MM.1S (cell line): ENCODE results near the gene SCAI.

Experiments
- DNase-seq: peaks from one replicate; pipeline ENCODE4 v3.0.0-alpha.2; 2015
- H2AFZ ChIP-seq: fragments of 300-600 bp; sonication (generic); 2 replicates; pipeline ENCODE4 v1.6.0; 2016; ENCODE audit warnings: antibody characterized with exemption, low read length
- H3F3A ChIP-seq: fragments of 300-600 bp; sonication (generic); 2 replicates; pipeline ENCODE4 v1.6.1; 2016; ENCODE audit warnings: mild to moderate bottlenecking, antibody characterized with exemption, low read length, moderate library complexity, mixed read lengths; ENCODE audit not compliant: insufficient read depth
- H3K27ac ChIP-seq: fragments of 300-600 bp; sonication (generic); 2 replicates; pipeline ENCODE4 v1.5.1; 2016; ENCODE audit warnings: mild to moderate bottlenecking, low read length
- H3K27me3 ChIP-seq: fragments of 300-600 bp; sonication (generic); replicated peaks from 2 replicates; pipeline ENCODE4 v1.6.0; 2016; ENCODE audit warnings: low read length; ENCODE audit not compliant: insufficient read depth
- H3K36me3 ChIP-seq: fragments of 300-600 bp; sonication (generic); replicated peaks from 2 replicates; pipeline ENCODE4 v1.6.1; 2016; ENCODE audit warnings: mild to moderate bottlenecking, low read length, mixed read lengths; ENCODE audit not compliant: insufficient read depth
- H3K4me1 ChIP-seq: fragments of 300-600 bp; sonication (generic); 2 replicates; pipeline ENCODE4 v1.6.1; 2016; ENCODE audit warnings: low read length, mixed read lengths
- H3K4me2 ChIP-seq: fragments of 300-600 bp; sonication (generic); 2 replicates; pipeline ENCODE4 v1.6.0; 2016; ENCODE audit warnings: low read depth, low read length
- H3K4me3 ChIP-seq: fragments of 300-600 bp; sonication (generic); 2 replicates; pipeline ENCODE4 v1.5.1; 2016; ENCODE audit warnings: low read length, mixed read lengths
- H3K79me2 ChIP-seq: fragments of 300-600 bp; sonication (generic); 2 replicates; pipeline ENCODE4 v1.6.1; 2016; ENCODE audit warnings: mixed run types, low read length, mixed read lengths
- H3K9ac ChIP-seq: fragments of 300-600 bp; sonication (generic); 2 replicates; pipeline ENCODE4 v1.6.1; 2016; ENCODE audit warnings: low read length, mixed read lengths
- H3K9me2 ChIP-seq: fragments of 300-600 bp; sonication (generic); replicated peaks from 2 replicates; pipeline ENCODE4 v1.6.1; 2016; ENCODE audit warnings: mild to moderate bottlenecking, low read length, mixed read lengths; ENCODE audit not compliant: insufficient read depth
- H3K9me3 ChIP-seq: fragments of 300-600 bp; sonication (generic); replicated peaks from 2 replicates; pipeline ENCODE4 v1.6.1; 2016; ENCODE audit warnings: mild to moderate bottlenecking, low read length, mixed read lengths; ENCODE audit not compliant: insufficient read depth
- H4K20me1 ChIP-seq: fragments of 300-600 bp; sonication (generic); 2 replicates; pipeline ENCODE4 v1.6.1; 2016; ENCODE audit warnings: mild to moderate bottlenecking, low read length, moderate library complexity, mixed read lengths; ENCODE audit not compliant: insufficient read depth
- EZH2 ChIP-seq: fragments of 300-600 bp; sonication (generic); optimal IDR thresholded peaks from 2 replicates; pipeline ENCODE3; 2017; ENCODE audit warnings: low read depth, mild to moderate bottlenecking, antibody characterized with exemption, low read length, mixed read lengths
- EZH2phosphoT487 ChIP-seq: fragments of 300-600 bp; sonication (generic); IDR thresholded peaks from 2 replicates; pipeline ENCODE4 v1.6.1; 2018; ENCODE audit warnings: antibody characterized with exemption, low read length
- TF ChIP-seq, protein P1 (sequence below): fragments of 300-600 bp; sonication (generic); IDR thresholded peaks from 2 replicates; pipeline ENCODE4 v1.5.1; 2016; ENCODE audit warnings: antibody characterized with exemption, low read length, mixed read lengths

Gene SCAI

GRCh38 chr9:125131778-125132177 is 11.6 kb downstream of the SCAI start:
- no peaks in the 10 kb centered on the region for H3K4me1 ChIP-seq
- no peak overlapping the region for H3K27ac ChIP-seq
- no peaks in the 10 kb centered on the region for H3K9me2 ChIP-seq
- no peak overlapping the region for H3K4me2 ChIP-seq
- no peak overlapping the region for H2AFZ ChIP-seq
- H3K9ac ChIP-seq, result no peak overlapping the region
- H3K36me3 ChIP-seq, result no peaks in the 10 kb centered on the region
- peaks cover 14% of the 10 kb centered on the region; the same call in 1 of the 2 replicates for H3K79me2 ChIP-seq
- H4K20me1 ChIP-seq, result no peaks in the 10 kb centered on the region
- H3K27me3 ChIP-seq, result no peaks in the 10 kb centered on the region
- DNase-seq, result no peak
- no peak overlapping the region for H3K4me3 ChIP-seq
- TF ChIP-seq, protein P1, sequence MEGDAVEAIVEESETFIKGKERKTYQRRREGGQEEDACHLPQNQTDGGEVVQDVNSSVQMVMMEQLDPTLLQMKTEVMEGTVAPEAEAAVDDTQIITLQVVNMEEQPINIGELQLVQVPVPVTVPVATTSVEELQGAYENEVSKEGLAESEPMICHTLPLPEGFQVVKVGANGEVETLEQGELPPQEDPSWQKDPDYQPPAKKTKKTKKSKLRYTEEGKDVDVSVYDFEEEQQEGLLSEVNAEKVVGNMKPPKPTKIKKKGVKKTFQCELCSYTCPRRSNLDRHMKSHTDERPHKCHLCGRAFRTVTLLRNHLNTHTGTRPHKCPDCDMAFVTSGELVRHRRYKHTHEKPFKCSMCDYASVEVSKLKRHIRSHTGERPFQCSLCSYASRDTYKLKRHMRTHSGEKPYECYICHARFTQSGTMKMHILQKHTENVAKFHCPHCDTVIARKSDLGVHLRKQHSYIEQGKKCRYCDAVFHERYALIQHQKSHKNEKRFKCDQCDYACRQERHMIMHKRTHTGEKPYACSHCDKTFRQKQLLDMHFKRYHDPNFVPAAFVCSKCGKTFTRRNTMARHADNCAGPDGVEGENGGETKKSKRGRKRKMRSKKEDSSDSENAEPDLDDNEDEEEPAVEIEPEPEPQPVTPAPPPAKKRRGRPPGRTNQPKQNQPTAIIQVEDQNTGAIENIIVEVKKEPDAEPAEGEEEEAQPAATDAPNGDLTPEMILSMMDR, result no peak
- TF ChIP-seq EZH2phosphoT487 (no peak), EZH2 (no peak)
- no peaks in the 10 kb centered on the region for H3F3A ChIP-seq
- H3K9me3 ChIP-seq, result no peaks in the 10 kb centered on the region

DNA sequence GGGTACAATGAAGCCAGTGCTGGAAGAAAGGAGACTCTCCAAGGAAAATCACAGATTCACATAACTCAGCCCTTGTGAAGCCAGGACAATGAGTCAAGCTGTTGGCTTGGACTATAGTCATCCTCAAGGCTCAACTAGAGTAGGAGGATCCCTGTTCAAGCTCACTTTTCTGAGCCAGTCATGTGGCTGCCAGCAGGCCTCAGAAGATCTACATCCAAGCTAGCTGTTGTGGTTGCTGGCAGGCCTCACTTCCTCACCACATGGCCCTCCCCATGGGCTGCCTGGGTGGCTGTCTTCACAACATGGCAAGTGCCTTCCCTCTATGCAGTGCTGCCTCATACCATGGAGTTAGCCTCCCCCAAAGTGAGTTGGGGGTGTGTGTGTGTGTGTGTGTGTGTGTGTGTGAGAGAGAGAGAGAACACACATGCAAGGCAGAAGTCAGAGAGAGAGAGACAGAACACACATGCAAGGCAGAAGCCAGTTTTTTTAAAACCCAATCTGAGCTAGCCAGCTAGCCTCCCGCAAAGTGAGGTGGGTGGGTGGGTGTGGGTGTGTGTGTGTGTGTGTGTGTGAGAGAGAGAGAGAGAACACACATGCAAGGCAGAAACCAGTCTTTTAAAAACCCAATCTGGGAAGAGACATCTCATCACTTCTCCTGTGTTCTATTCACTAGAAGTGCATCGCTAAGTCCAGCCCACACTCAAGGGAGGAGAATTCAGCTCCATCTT is 17.1 kb downstream of the SCAI start:
- H3K4me3 ChIP-seq, result no peak overlapping the region
- H2AFZ ChIP-seq, result no peak overlapping the region
- H3F3A ChIP-seq, result peaks cover 9% of the 10 kb centered on the region; the same call in 1 of the 2 replicates
- H3K9ac ChIP-seq, result no peak overlapping the region
- H3K27ac ChIP-seq, result peak overlapping the region; percentile 34; the same call in 1 of the 2 replicates
- DNase-seq, result peak; percentile 82
- no peaks in the 10 kb centered on the region for H3K27me3 ChIP-seq
- H3K79me2 ChIP-seq, result peaks cover 9% of the 10 kb centered on the region
- H3K4me1 ChIP-seq, result peaks cover 14% of the 10 kb centered on the region
- H3K9me3 ChIP-seq, result no peaks in the 10 kb centered on the region
- no peaks in the 10 kb centered on the region for H3K9me2 ChIP-seq
- H3K36me3 ChIP-seq, result no peaks in the 10 kb centered on the region
- no peak overlapping the region for H3K4me2 ChIP-seq
- no peaks in the 10 kb centered on the region for H4K20me1 ChIP-seq
- TF ChIP-seq EZH2, result no peak
- TF ChIP-seq EZH2phosphoT487, result no peak
- TF ChIP-seq, protein P1, result no peak

GRCh38 chr9:125125523-125125922 is 17.8 kb downstream of the SCAI start:
- TF ChIP-seq, protein P1, result no peak
- TF ChIP-seq EZH2phosphoT487 (no peak), EZH2 (no peak)
- peaks cover 19% of the 10 kb centered on the region for H3K4me1 ChIP-seq
- no peaks in the 10 kb centered on the region for H4K20me1 ChIP-seq
- peak overlapping the region; percentile 34; the same call in 1 of the 2 replicates for H3K27ac ChIP-seq
- no peaks in the 10 kb centered on the region for H3K27me3 ChIP-seq
- no peak overlapping the region for H3K4me2 ChIP-seq
- H3K9me3 ChIP-seq, result no peaks in the 10 kb centered on the region
- no peaks in the 10 kb centered on the region for H3K9me2 ChIP-seq
- H3K9ac ChIP-seq, result no peak overlapping the region
- peaks cover 14% of the 10 kb centered on the region; the same call in 1 of the 2 replicates for H3F3A ChIP-seq
- H3K79me2 ChIP-seq, result peaks cover 12% of the 10 kb centered on the region
- no peaks in the 10 kb centered on the region for H3K36me3 ChIP-seq
- H3K4me3 ChIP-seq, result no peak overlapping the region
- H2AFZ ChIP-seq, result no peak overlapping the region
- no peak for DNase-seq
